Measurements from ENCODE around the gene CINP. TPM values are rescaled to one million over a fixed set of nuclear protein-coding genes. Genes with fewer than 3 reads are reported as not detected.

Gene CINP
- total and polyA plus RNA-seq, 9 of the 15 experiments (the other 6 are each of a cell fraction or from before 2014, with no cell fraction given): 36.3 to 63.2 (median 43.7) TPM

DNA sequence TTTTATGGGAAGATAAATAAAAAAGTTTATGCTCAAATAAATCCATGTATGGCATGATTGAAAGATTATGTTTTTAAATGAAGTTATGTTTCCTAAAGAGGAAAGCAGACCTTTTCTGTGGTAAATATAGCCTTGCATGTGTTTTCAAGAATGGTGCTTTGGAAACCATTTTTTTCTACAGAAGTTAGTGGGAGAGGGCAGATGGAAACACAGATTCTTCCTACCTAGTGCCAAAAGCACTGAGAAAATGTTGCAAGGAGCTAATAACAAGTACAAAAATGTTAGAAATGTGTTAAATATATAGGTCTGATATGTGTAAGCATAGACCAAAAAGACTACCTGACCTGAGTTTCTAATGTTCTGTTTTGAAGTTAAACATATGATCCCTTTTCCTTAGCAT, 24.4 kb upstream of the CINP start (continued):
- TF ChIP-seq, protein P1, sequence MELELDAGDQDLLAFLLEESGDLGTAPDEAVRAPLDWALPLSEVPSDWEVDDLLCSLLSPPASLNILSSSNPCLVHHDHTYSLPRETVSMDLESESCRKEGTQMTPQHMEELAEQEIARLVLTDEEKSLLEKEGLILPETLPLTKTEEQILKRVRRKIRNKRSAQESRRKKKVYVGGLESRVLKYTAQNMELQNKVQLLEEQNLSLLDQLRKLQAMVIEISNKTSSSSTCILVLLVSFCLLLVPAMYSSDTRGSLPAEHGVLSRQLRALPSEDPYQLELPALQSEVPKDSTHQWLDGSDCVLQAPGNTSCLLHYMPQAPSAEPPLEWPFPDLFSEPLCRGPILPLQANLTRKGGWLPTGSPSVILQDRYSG (tag; conservative IDR thresholded peaks at IDR 0.05; ENCODE audit: low read depth): no peak

DNA sequence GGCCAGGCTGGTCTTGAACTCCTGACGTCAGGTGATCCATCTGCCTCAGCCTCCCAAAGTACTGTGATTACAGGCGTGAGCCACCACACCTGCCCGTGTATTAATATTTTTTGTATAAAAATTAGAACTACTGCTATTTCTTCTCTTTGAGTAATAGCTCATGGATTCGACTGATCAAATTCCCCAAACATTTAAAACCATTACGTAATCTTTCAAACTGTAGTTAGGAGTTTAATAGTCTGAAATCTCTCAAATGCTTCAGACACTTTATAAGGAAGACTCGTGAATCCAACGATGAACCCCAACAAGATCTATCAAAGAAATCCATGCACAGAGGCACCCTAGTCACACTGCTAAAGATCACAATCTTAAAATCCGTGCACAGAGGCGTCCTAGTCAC, 16.1 kb upstream of the CINP start:
- ATAC-seq (no peak), DNase-seq (ENCODE audit: extremely low read depth in 1 of 4, low spot score in 3 of 4) (no peak), FAIRE-seq (no peak)
- WGBS (ENCODE audit: insufficient coverage, low coverage, missing lambda C conversion rate): 68% methylated on average over 9 of the region's 9 CpGs
- no peaks in the 10 kb centered on the region for H4K20me1 ChIP-seq (replicated peaks; ENCODE audit: control insufficient read depth, insufficient read depth, low read length)
- intact Hi-C loops (cut with micrococcal nuclease): no loop called here
- no peaks in the 10 kb centered on the region; a peak in 1 of 5 replicates for H3K4me1 ChIP-seq (replicated peaks in 1 of 2; ENCODE audit: control insufficient read depth in 2 of 2, insufficient read depth in 2 of 2, low read length in 2 of 2)
- no peak overlapping the region for H3K4me2 ChIP-seq (ENCODE audit: insufficient read depth, low read length)
- H3K9ac ChIP-seq (ENCODE audit: insufficient read depth in 1 of 2, low read depth in 2 of 2, low read length in 2 of 2): no peak overlapping the region
- POLR2A ChIA-PET: no interaction called here
- H3K9me1 ChIP-seq (ENCODE audit: control insufficient read depth, insufficient read depth, low read length): no peaks in the 10 kb centered on the region
- H2AFZ ChIP-seq (ENCODE audit: low read depth, low read length): no peak overlapping the region
- no peak overlapping the region for H3K4me3 ChIP-seq
- H3K27me3 ChIP-seq (ENCODE audit: control insufficient read depth in 2 of 2, insufficient read depth in 2 of 2, low read length in 2 of 2): no peaks in the 10 kb centered on the region
- CTCF ChIA-PET (ENCODE audit: low intra/inter-chr PET ratio): no interaction called here
- H3K79me2 ChIP-seq (ENCODE audit: control insufficient read depth, insufficient read depth, low read length): no peaks in the 10 kb centered on the region
- H3K27ac ChIP-seq (ENCODE audit: extremely low read depth, low read depth, low read length): no peak overlapping the region
- in situ Hi-C loops (cut with MboI): no loop called here
- no peaks in the 10 kb centered on the region for H3K9me3 ChIP-seq (replicated peaks; ENCODE audit: control insufficient read depth, insufficient read depth, low read depth, low read length)
- H3K36me3 ChIP-seq (ENCODE audit: control insufficient read depth, insufficient read depth, low read length): no peaks in the 10 kb centered on the region; the same call in 2 of the 3 replicates
- TF ChIP-seq ZEB2 (IDR thresholded peaks at IDR 0.05) (no peak), CEBPG (CRISPR knock-in tag; IDR thresholded peaks at IDR 0.05) (no peak), CEBPG (tag; conservative IDR thresholded peaks at IDR 0.05 in 1 of 2, IDR thresholded peaks at IDR 0.05 in 1 of 2) (peak in 1 of 2 experiments; percentile 30; a peak in 1 of 4 replicates), HSF4 (CRISPR knock-in tag; IDR thresholded peaks at IDR 0.05; ENCODE audit: borderline replicate concordance) (no peak)
- TF ChIP-seq, protein P2, sequence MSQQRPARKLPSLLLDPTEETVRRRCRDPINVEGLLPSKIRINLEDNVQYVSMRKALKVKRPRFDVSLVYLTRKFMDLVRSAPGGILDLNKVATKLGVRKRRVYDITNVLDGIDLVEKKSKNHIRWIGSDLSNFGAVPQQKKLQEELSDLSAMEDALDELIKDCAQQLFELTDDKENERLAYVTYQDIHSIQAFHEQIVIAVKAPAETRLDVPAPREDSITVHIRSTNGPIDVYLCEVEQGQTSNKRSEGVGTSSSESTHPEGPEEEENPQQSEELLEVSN (IDR thresholded peaks at IDR 0.05; ENCODE audit: borderline replicate concordance in 1 of 2, extremely low read depth in 1 of 2, insufficient read depth in 1 of 2, insufficient read length in 1 of 2, low read depth in 1 of 2, low read length in 1 of 2, poor library complexity in 1 of 2, severe bottlenecking in 1 of 2): no peak
- BruUV-seq (replicated peaks): no TSS peak
